HepG2 (cell line): ENCODE results near the gene ABHD10. TPM values are rescaled to one million over a fixed set of nuclear protein-coding genes. Genes with fewer than 3 reads are reported as not detected.
A peak's percentile ranks its signal among the peaks of the same experiment; 100 is the strongest.

Experiments
- CEBPG ChIP-seq: IDR thresholded peaks from 2 replicates; pipeline ENCODE4 v1.6.1; 2016
- E2F1 ChIP-seq: sonication (generic); formaldehyde crosslinking; IDR thresholded peaks from 2 replicates; pipeline ENCODE4 v1.5.0; 2020; ENCODE audit warnings: missing genetic modification reagents
- EZH2 ChIP-seq: conservative IDR thresholded peaks from 2 replicates; pipeline ENCODE4 v1.6.1; 2012; ENCODE audit warnings: mild to moderate bottlenecking, low read depth, low read length, moderate library complexity
- GMEB1 ChIP-seq: sonication (generic); formaldehyde crosslinking; IDR thresholded peaks from 2 replicates; pipeline ENCODE4 v1.5.1; 2020; ENCODE audit warnings: missing genetic modification reagents, mild to moderate bottlenecking, borderline replicate concordance
- GZF1 ChIP-seq: sonication (generic); formaldehyde crosslinking; IDR thresholded peaks from 2 replicates; pipeline ENCODE4 v1.5.1; 2020; ENCODE audit warnings: mild to moderate bottlenecking, missing genetic modification reagents
- HMGA1 ChIP-seq: sonication (generic); formaldehyde crosslinking; conservative IDR thresholded peaks from 2 replicates; pipeline ENCODE4 v1.4.0; 2020; ENCODE audit warnings: missing genetic modification reagents
- HNRNPH1 ChIP-seq: fragments of 200-400 bp; formaldehyde crosslinking; optimal IDR thresholded peaks from 2 replicates; pipeline ENCODE3; 2017; ENCODE audit warnings: mild to moderate bottlenecking, low read depth, low read length
- HNRNPL ChIP-seq: fragments of 200-400 bp; formaldehyde crosslinking; IDR thresholded peaks from 2 replicates; pipeline ENCODE4 v1.6.1; 2017; ENCODE audit warnings: mild to moderate bottlenecking, low read depth, low read length
- JARID2 ChIP-seq: sonication (generic); formaldehyde crosslinking; IDR thresholded peaks from 2 replicates; pipeline ENCODE4 v1.8.1; 2023; ENCODE audit warnings: missing genetic modification reagents, inconsistent platforms; ENCODE audit not compliant: insufficient replicate concordance
- KDM2A ChIP-seq: sonication (generic); formaldehyde crosslinking; IDR thresholded peaks from 2 replicates; pipeline ENCODE4 v1.4.0; 2020; ENCODE audit warnings: low read depth, missing genetic modification reagents, borderline replicate concordance
- KMT2A ChIP-seq: sonication (generic); formaldehyde crosslinking; IDR thresholded peaks from 2 replicates; pipeline ENCODE4 v1.4.0; 2020; ENCODE audit warnings: missing genetic modification reagents
- PREB ChIP-seq: sonication (generic); formaldehyde crosslinking; IDR thresholded peaks from 2 replicates; pipeline ENCODE4 v1.4.0; 2020; ENCODE audit warnings: missing genetic modification reagents
- TEF ChIP-seq: sonication (generic); formaldehyde crosslinking; IDR thresholded peaks from 2 replicates; pipeline ENCODE4 v1.5.0; 2020; ENCODE audit warnings: missing genetic modification reagents
- ZNF205 ChIP-seq: IDR thresholded peaks from 2 replicates; pipeline ENCODE4 v1.6.1; 2018; ENCODE audit warnings: missing biosample characterization, missing genetic modification reagents
- ZNF232 ChIP-seq: sonication (generic); formaldehyde crosslinking; IDR thresholded peaks from 2 replicates; pipeline ENCODE4 v1.4.0; 2020; ENCODE audit warnings: missing genetic modification reagents, borderline replicate concordance
- ZNF263 ChIP-seq: sonication (generic); formaldehyde crosslinking; IDR thresholded peaks from 2 replicates; pipeline ENCODE4 v1.4.0; 2020; ENCODE audit warnings: missing genetic modification reagents
- ZNF329 ChIP-seq: sonication (generic); formaldehyde crosslinking; IDR thresholded peaks from 2 replicates; pipeline ENCODE4 v1.9.0; 2021; ENCODE audit warnings: low read depth, mild to moderate bottlenecking, missing genetic modification reagents
- ZNF34 ChIP-seq: sonication (generic); formaldehyde crosslinking; IDR thresholded peaks from 2 replicates; pipeline ENCODE4 v1.4.0; 2020; ENCODE audit warnings: mild to moderate bottlenecking, missing genetic modification reagents, borderline replicate concordance
- ZNF451 ChIP-seq: sonication (generic); formaldehyde crosslinking; IDR thresholded peaks from 2 replicates; pipeline ENCODE4 v1.5.0; 2020; ENCODE audit warnings: mild to moderate bottlenecking, missing genetic modification reagents
- ZNF468 ChIP-seq: sonication (generic); formaldehyde crosslinking; IDR thresholded peaks from 2 replicates; pipeline ENCODE4 v1.8.0; 2022; ENCODE audit warnings: mild to moderate bottlenecking, moderate library complexity, missing genetic modification reagents
- ZNF720 ChIP-seq: sonication (generic); formaldehyde crosslinking; IDR thresholded peaks from 2 replicates; pipeline ENCODE4 v1.4.0; 2020; ENCODE audit warnings: missing genetic modification reagents
- ZNF777 ChIP-seq: sonication (generic); formaldehyde crosslinking; IDR thresholded peaks from 2 replicates; pipeline ENCODE4 v1.4.0; 2020; ENCODE audit warnings: missing genetic modification reagents
- ZNF891 ChIP-seq: sonication (generic); formaldehyde crosslinking; IDR thresholded peaks from 2 replicates; pipeline ENCODE4 v1.5.0; 2020; ENCODE audit warnings: mild to moderate bottlenecking, missing genetic modification reagents
- polyA plus RNA-seq, 8 experiments: library from polyadenylated mRNA; depleted of rRNA in 3 of 8; stranded (reverse) in 7 of 8; unstranded in 1 of 8; fragments of >200 nt; fragmentation: Illumina TruSeq in 4 of 8; extraction: Trizol in 4 of 8; gene quantifications; 2 replicates each; pipeline versions ENCODE4 v1.2.1 to v1.2.3, GENCODE V29; 2011 to 2016; ENCODE audit warnings: low read depth in 4 of 8, missing spikeins in 1 of 8, mixed read lengths in 1 of 8; ENCODE audit not compliant: insufficient read depth in 1 of 8
- total RNA-seq, 5 experiments: library from RNA; depleted of rRNA; stranded (reverse); fragments of >200 nt; fragmentation: Illumina TruSeq; extraction: Trizol; gene quantifications; 2 replicates each; pipeline ENCODE4 v1.2.3, GENCODE V29; 2016; ENCODE audit warnings: low read depth in 1 of 5

ABHD10 gene
- total and polyA plus RNA-seq, 2 of the 13 experiments (the other 11 are each of a cell fraction or from before 2014, with no cell fraction given) = 22.8 to 50.2 TPM

GRCh38 chr3:111978583-111979433 is at the start of gene ABHD10 (continued):
- 0 out of 2 replicates have a peak, but pooled peaks have one; percentile 26 for TF ChIP-seq TEF (CRISPR knock-in tag)
- peak; percentile 88; the same call in 1 of the 2 replicates for TF ChIP-seq ZNF451 (CRISPR knock-in tag)
- peak; percentile 80 for TF ChIP-seq GMEB1 (CRISPR knock-in tag)
- TF ChIP-seq PREB = 0 out of 2 replicates have a peak, but pooled peaks have one; percentile 70
- peak; percentile 59 for TF ChIP-seq ZNF263 (CRISPR knock-in tag)
- TF ChIP-seq E2F1 (CRISPR knock-in tag) = peak; percentile 64; the same call in 1 of the 2 replicates
- TF ChIP-seq ZNF34 (CRISPR knock-in tag) = 0 out of 2 replicates have a peak, but pooled peaks have one; percentile 81
- no peak for TF ChIP-seq HMGA1 (CRISPR knock-in tag)
- TF ChIP-seq ZNF205 (CRISPR knock-in tag) = 0 out of 2 replicates have a peak, but pooled peaks have one; percentile 21
- peak; percentile 57 for TF ChIP-seq HNRNPH1
- no peak for TF ChIP-seq ZNF777 (CRISPR knock-in tag)
- TF ChIP-seq JARID2 (CRISPR knock-in tag) = no peak
- peak; percentile 95 for TF ChIP-seq KMT2A (CRISPR knock-in tag)
- peak; percentile 95 for TF ChIP-seq ZNF891 (CRISPR knock-in tag)
- peak; percentile 80; the same call in 1 of the 2 replicates for TF ChIP-seq ZNF232 (CRISPR knock-in tag)
- TF ChIP-seq ZNF720 = no peak; the same call in 1 of the 2 replicates
- TF ChIP-seq GZF1 (CRISPR knock-in tag) = peak; percentile 61; the same call in 1 of the 2 replicates
- 0 out of 2 replicates have a peak, but pooled peaks have one; percentile 62 for TF ChIP-seq ZNF329 (CRISPR knock-in tag)
- no peak for TF ChIP-seq EZH2
- TF ChIP-seq ZNF468 (CRISPR knock-in tag) = no peak
- peak; percentile 95 for TF ChIP-seq KDM2A (CRISPR knock-in tag)
- TF ChIP-seq CEBPG (CRISPR knock-in tag) = peak; percentile 71
- TF ChIP-seq HNRNPL = 0 out of 2 replicates have a peak, but pooled peaks have one; percentile 28
